ENCODE measurements around the gene CRADD.

CRADD gene

DNA sequence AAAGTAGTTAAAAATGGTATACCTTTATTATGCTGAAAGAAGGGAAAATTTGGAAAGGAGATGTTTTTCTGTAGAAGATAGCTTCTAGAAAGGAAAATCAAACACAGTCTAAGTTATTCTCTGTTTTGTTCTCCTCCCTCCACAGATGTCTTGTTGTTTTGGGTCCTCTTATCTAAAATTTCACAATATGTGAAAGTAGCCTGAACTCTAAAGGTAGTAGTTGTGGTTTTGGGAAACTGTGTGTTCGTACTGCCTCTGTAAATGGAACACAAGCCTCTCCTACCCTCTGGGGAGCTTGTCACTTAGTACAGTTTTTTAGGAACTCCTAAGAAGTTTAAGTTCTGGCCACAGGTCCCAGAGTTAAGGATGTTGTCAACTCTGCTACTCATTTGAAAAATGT is 112.6 kb downstream of the CRADD start:
- Histone ChIP-seq H2AFZ (ENCODE audit: low read depth, low read length) (no peak overlapping the region), H3K4me2 (ENCODE audit: insufficient read depth, low read length) (peak overlapping the region; percentile 48), H3K4me1 (ENCODE audit: insufficient read depth, low read length) (peaks cover 65% of the 10 kb centered on the region), H3K9ac (ENCODE audit: low read depth, low read length) (peak overlapping the region; percentile 1; the same call in 1 of the 2 replicates), H3K4me3 (ENCODE audit: low read depth in 1 of 2, low read length in 2 of 2) (no peak overlapping the region), H3K27me3 (ENCODE audit: insufficient read depth, low read length, poor library complexity) (no peaks in the 10 kb centered on the region), H3K9me3 (ENCODE audit: insufficient read depth, low read length, severe bottlenecking) (no peaks in the 10 kb centered on the region), H3K79me2 (ENCODE audit: insufficient read depth, low read length) (peaks cover 7% of the 10 kb centered on the region), H4K20me1 (ENCODE audit: insufficient read depth, low read length) (no peaks in the 10 kb centered on the region), H3K27ac (ENCODE audit: low read length) (peak overlapping the region; percentile 69), H3K36me3 (ENCODE audit: insufficient read depth, low read length) (no peaks in the 10 kb centered on the region)
- DNase-seq (no peak), ATAC-seq (ENCODE audit: insufficient read depth, low read depth) (peak; percentile 6; the same call in 1 of the 3 replicates)
- TF ChIP-seq EZH2 (IDR thresholded peaks at IDR 0.05; ENCODE audit: borderline replicate concordance, low read depth, low read length, severe bottlenecking) = no peak
- TF ChIP-seq, protein P1, sequence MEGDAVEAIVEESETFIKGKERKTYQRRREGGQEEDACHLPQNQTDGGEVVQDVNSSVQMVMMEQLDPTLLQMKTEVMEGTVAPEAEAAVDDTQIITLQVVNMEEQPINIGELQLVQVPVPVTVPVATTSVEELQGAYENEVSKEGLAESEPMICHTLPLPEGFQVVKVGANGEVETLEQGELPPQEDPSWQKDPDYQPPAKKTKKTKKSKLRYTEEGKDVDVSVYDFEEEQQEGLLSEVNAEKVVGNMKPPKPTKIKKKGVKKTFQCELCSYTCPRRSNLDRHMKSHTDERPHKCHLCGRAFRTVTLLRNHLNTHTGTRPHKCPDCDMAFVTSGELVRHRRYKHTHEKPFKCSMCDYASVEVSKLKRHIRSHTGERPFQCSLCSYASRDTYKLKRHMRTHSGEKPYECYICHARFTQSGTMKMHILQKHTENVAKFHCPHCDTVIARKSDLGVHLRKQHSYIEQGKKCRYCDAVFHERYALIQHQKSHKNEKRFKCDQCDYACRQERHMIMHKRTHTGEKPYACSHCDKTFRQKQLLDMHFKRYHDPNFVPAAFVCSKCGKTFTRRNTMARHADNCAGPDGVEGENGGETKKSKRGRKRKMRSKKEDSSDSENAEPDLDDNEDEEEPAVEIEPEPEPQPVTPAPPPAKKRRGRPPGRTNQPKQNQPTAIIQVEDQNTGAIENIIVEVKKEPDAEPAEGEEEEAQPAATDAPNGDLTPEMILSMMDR (IDR thresholded peaks at IDR 0.05; ENCODE audit: borderline replicate concordance, extremely low read depth, low read length, poor library complexity, severe bottlenecking) = no peak

GRCh38 chr12:93790472-93791152 is 113.4 kb downstream of the CRADD start:
- Histone ChIP-seq H2AFZ (ENCODE audit: low read depth, low read length) (no peak overlapping the region), H3K27ac (ENCODE audit: low read length) (peak overlapping the region; percentile 4; the same call in 1 of the 2 replicates), H3K36me3 (ENCODE audit: insufficient read depth, low read length) (no peaks in the 10 kb centered on the region), H3K27me3 (ENCODE audit: insufficient read depth, low read length, poor library complexity) (no peaks in the 10 kb centered on the region), H3K4me1 (ENCODE audit: insufficient read depth, low read length) (peaks cover 56% of the 10 kb centered on the region), H3K4me2 (ENCODE audit: insufficient read depth, low read length) (0 out of 2 replicates have a peak overlapping the region, but pooled peaks have one; percentile 48), H3K9me3 (ENCODE audit: insufficient read depth, low read length, severe bottlenecking) (no peaks in the 10 kb centered on the region), H3K79me2 (ENCODE audit: insufficient read depth, low read length) (peaks cover 7% of the 10 kb centered on the region), H4K20me1 (ENCODE audit: insufficient read depth, low read length) (no peaks in the 10 kb centered on the region), H3K4me3 (ENCODE audit: low read depth in 1 of 2, low read length in 2 of 2) (no peak overlapping the region), H3K9ac (ENCODE audit: low read depth, low read length) (no peak overlapping the region)
- 0 out of 3 replicates have a peak, but pooled peaks have one; percentile 33 for ATAC-seq (ENCODE audit: insufficient read depth, low read depth)
- DNase-seq = peak; percentile 75
- TF ChIP-seq EZH2 (IDR thresholded peaks at IDR 0.05; ENCODE audit: borderline replicate concordance, low read depth, low read length, severe bottlenecking) = no peak
- TF ChIP-seq, protein P1 (IDR thresholded peaks at IDR 0.05; ENCODE audit: borderline replicate concordance, extremely low read depth, low read length, poor library complexity, severe bottlenecking) = no peak

DNA sequence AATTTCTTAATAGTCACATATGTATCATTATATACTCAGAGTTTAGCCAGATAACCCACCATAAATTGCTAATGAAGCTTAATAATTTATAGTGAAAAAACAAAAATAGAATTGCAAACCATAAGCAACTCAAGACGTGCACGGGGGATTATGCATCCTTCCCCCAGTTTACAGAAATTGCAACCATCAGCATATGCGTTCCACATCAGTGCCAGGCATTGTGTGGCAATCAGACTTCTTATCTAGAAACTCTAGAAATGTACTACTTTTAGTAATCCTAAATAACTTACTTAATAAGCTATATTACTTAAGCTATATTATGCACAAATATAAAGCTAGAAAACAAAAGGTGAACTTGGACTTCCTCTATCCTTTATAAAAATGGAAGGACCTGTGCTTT is 115.8 kb downstream of the CRADD start:
- no peak overlapping the region for H3K4me3 ChIP-seq (ENCODE audit: low read depth in 1 of 2, low read length in 2 of 2)
- no peaks in the 10 kb centered on the region for H4K20me1 ChIP-seq (ENCODE audit: insufficient read depth, low read length)
- no peaks in the 10 kb centered on the region for H3K9me3 ChIP-seq (ENCODE audit: insufficient read depth, low read length, severe bottlenecking)
- no peak for DNase-seq
- no peak for TF ChIP-seq EZH2 (IDR thresholded peaks at IDR 0.05; ENCODE audit: borderline replicate concordance, low read depth, low read length, severe bottlenecking)
- TF ChIP-seq, protein P1 (IDR thresholded peaks at IDR 0.05; ENCODE audit: borderline replicate concordance, extremely low read depth, low read length, poor library complexity, severe bottlenecking) = no peak
- no peaks in the 10 kb centered on the region for H3K36me3 ChIP-seq (ENCODE audit: insufficient read depth, low read length)
- no peaks in the 10 kb centered on the region; the same call in 1 of the 2 replicates for H3K79me2 ChIP-seq (ENCODE audit: insufficient read depth, low read length)
- no peak overlapping the region for H3K9ac ChIP-seq (ENCODE audit: low read depth, low read length)
- no peak overlapping the region for H3K4me2 ChIP-seq (ENCODE audit: insufficient read depth, low read length)
- H3K27ac ChIP-seq (ENCODE audit: low read length) = no peak overlapping the region
- no peaks in the 10 kb centered on the region for H3K27me3 ChIP-seq (ENCODE audit: insufficient read depth, low read length, poor library complexity)
- no peak overlapping the region for H2AFZ ChIP-seq (ENCODE audit: low read depth, low read length)
- no peak for ATAC-seq (ENCODE audit: insufficient read depth, low read depth)
- peaks cover 34% of the 10 kb centered on the region for H3K4me1 ChIP-seq (ENCODE audit: insufficient read depth, low read length)

Data from DND-41 (cell line).